Lung (tissue), 12 donors: ENCODE results near the gene KRT71. TPM values are rescaled to one million over a fixed set of nuclear protein-coding genes. Genes with fewer than 3 reads are reported as not detected.

Source experiments
- ATAC-seq: fragments of 200-7000 bp; cut with Tn5 transposase; one replicate; pipeline ENCODE4 v1.9.1; 2020; ENCODE audit warnings: moderate number of reproducible peaks; ENCODE audit not compliant: insufficient read depth, low FRiP score
- DNase-seq, 3 donors: peaks; one replicate each; pipeline ENCODE4 v3.0.0-alpha.2; 2013 to 2017
- H3K27ac ChIP-seq, 2 donors: one replicate each; pipeline ENCODE4 v1.5.1; 2013; ENCODE audit warnings: mild to moderate bottlenecking in 2 of 2, moderate library complexity in 2 of 2, control low read depth in 1 of 2, inconsistent platforms in 1 of 2, low read depth in 1 of 2, low read length in 1 of 2
- H3K27me3 ChIP-seq, 3 donors: one replicate each; pipeline ENCODE4 v1.5.1; 2013; ENCODE audit warnings: low read length in 2 of 3; ENCODE audit not compliant: control insufficient read depth in 3 of 3, insufficient read depth in 3 of 3
- H3K36me3 ChIP-seq, 4 donors: one replicate each; pipeline ENCODE4 v1.5.1; 2013; ENCODE audit warnings: low read length in 4 of 4, mild to moderate bottlenecking in 1 of 4, moderate library complexity in 1 of 4; ENCODE audit not compliant: control insufficient read depth in 4 of 4, insufficient read depth in 4 of 4
- H3K4me1 ChIP-seq, 5 donors: one replicate each; pipeline ENCODE4 v1.5.1; 2013; ENCODE audit warnings: low read length in 5 of 5, mild to moderate bottlenecking in 2 of 5, moderate library complexity in 1 of 5; ENCODE audit not compliant: control insufficient read depth in 5 of 5, insufficient read depth in 5 of 5
- H3K4me3 ChIP-seq: one replicate; pipeline ENCODE4 v1.5.1; 2013; ENCODE audit warnings: mild to moderate bottlenecking, control low read depth, moderate library complexity
- H3K9ac ChIP-seq, 2 donors: one replicate each; pipeline ENCODE4 v1.5.1; 2013; ENCODE audit warnings: low read length in 2 of 2, control low read depth in 1 of 2; ENCODE audit not compliant: insufficient read depth in 1 of 2
- H3K9me3 ChIP-seq, 4 donors: one replicate each; pipeline ENCODE4 v1.5.1; 2013; ENCODE audit warnings: low read length in 3 of 4, mild to moderate bottlenecking in 1 of 4, moderate library complexity in 1 of 4; ENCODE audit not compliant: control insufficient read depth in 4 of 4, insufficient read depth in 3 of 4
- WGBS, 2 donors: extraction: QIAGEN DNeasy Blood & Tissue Kit; methylation state at CpG; one replicate each; pipeline ENCODE4 v1.1.7; 2013; 5-methylcytosine and 5-hydroxymethylcytosine counted together
- polyA plus RNA-seq, 2 donors: library from polyadenylated mRNA; stranded (reverse); fragments of 200-250 nt; gene quantifications; one replicate each; pipeline ENCODE4 v1.2.1, GENCODE V29; 2013
- total RNA-seq, 2 donors: library from RNA; depleted of rRNA in 1 of 2; stranded (reverse); fragments of >200 nt in 1 of 2; gene quantifications; one replicate each; pipeline ENCODE4 v1.2.1, GENCODE V29; 2014 to 2021
- TF ChIP-seq, protein P1 (sequence below): IDR thresholded peaks from 2 replicates; pipeline ENCODE4 v1.5.1; 2012; ENCODE audit warnings: mild to moderate bottlenecking; ENCODE audit errors: control extremely low read depth, extremely low read depth
- donor health status: control.
- donor health status: control.
- donor health status: Bipolar disorder and iron deficiency.
- donor health status: healthy.
- donor health status: DM: yes; HTN: yes; CAD: no.

Gene KRT71
- total and polyA plus RNA-seq, 4 donors = not detected

DNA sequence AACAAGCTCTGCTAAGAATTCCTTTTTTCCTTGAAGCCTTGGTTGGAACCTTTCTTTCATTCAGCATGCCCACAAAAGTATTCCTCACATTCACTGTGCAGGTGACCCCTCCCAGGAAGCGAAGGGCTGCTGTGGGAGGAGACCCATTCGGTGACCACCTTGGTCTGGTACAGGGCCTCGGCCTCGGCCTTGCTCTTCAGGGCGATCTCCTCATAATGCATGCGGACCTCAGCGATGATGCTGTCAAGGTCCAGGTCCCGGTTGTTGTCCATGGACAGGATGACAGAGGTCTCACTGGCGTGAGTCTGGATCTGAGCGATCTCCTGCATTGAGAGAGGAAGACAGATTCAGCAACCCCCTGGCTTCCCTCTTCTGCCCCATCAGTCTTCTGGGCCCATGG lies 17.6 kb upstream of the KRT71 start:
- WGBS, 2 donors = 93 to 94% methylated on average over 10 of the region's 10 CpGs
- no peak overlapping the region for H3K9ac ChIP-seq
- H3K27me3 ChIP-seq = peaks cover 0 to under 1% (median 0%) of the 10 kb centered on the region in 3 donors
- ATAC-seq (no peak), DNase-seq (no peak)
- no peaks in the 10 kb centered on the region for H3K4me1 ChIP-seq
- no peaks in the 10 kb centered on the region for H3K36me3 ChIP-seq
- no peaks in the 10 kb centered on the region for H3K9me3 ChIP-seq
- TF ChIP-seq, protein P1, sequence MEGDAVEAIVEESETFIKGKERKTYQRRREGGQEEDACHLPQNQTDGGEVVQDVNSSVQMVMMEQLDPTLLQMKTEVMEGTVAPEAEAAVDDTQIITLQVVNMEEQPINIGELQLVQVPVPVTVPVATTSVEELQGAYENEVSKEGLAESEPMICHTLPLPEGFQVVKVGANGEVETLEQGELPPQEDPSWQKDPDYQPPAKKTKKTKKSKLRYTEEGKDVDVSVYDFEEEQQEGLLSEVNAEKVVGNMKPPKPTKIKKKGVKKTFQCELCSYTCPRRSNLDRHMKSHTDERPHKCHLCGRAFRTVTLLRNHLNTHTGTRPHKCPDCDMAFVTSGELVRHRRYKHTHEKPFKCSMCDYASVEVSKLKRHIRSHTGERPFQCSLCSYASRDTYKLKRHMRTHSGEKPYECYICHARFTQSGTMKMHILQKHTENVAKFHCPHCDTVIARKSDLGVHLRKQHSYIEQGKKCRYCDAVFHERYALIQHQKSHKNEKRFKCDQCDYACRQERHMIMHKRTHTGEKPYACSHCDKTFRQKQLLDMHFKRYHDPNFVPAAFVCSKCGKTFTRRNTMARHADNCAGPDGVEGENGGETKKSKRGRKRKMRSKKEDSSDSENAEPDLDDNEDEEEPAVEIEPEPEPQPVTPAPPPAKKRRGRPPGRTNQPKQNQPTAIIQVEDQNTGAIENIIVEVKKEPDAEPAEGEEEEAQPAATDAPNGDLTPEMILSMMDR = no peak
- H3K4me3 ChIP-seq = no peak overlapping the region
- no peak overlapping the region for H3K27ac ChIP-seq

- peaks cover 0 to 7% (median 0%) of the 10 kb centered on the region in 3 donors for H3K27me3 ChIP-seq
- no peak for ATAC-seq
- 87 to 92% methylated on average over 12 of the region's 12 CpGs for WGBS, 2 donors
Measured at GRCh38 chr12:52568111-52568510, 15.2 kb upstream of the KRT71 start.

DNA sequence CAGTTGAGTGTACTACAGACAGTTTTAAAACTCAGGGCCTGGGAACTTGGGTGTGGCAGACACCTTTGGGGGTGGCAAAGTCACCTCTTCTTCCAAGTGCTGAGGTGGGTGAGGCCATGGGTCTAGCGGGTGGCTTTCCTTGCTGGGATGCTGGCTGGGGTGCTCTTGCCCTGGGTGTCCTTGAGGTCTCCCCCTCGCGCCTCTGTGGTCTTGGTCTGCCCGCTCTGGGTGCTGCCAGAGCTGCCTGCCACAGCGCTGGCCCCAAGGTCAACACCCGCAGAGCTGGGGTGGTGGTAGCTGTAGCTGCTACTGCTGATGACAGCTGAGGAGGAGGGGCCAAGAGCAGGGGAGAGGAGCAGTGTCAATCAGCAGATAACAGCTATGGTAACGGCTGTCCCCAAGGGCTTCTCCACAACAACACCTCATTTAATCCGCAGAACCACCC lies 13.9 kb upstream of the KRT71 start:
- TF ChIP-seq, protein P1 = no peak
- Histone ChIP-seq H3K27ac (no peak overlapping the region), H3K36me3 (no peaks in the 10 kb centered on the region), H3K4me3 (no peak overlapping the region), H3K27me3 (peaks cover 0 to 12% (median 0%) of the 10 kb centered on the region in 3 donors), H3K9me3 (no peaks in the 10 kb centered on the region), H3K4me1 (no peaks in the 10 kb centered on the region), H3K9ac (no peak overlapping the region)
- ATAC-seq (no peak), DNase-seq (peak in 2 of 3 donors; percentile 22 to 24)
- WGBS, 2 donors = 57 to 67% methylated on average over 8 of the region's 8 CpGs

More at GRCh38 chr12:52568111-52568510, 15.2 kb upstream of the KRT71 start:
- no peaks in the 10 kb centered on the region for H3K4me1 ChIP-seq
- H3K4me3 ChIP-seq = no peak overlapping the region
- no peak for DNase-seq
- TF ChIP-seq, protein P1 = no peak
- H3K9me3 ChIP-seq = no peaks in the 10 kb centered on the region
- H3K36me3 ChIP-seq = no peaks in the 10 kb centered on the region
- H3K9ac ChIP-seq = no peak overlapping the region
- H3K27ac ChIP-seq = no peak overlapping the region

DNA sequence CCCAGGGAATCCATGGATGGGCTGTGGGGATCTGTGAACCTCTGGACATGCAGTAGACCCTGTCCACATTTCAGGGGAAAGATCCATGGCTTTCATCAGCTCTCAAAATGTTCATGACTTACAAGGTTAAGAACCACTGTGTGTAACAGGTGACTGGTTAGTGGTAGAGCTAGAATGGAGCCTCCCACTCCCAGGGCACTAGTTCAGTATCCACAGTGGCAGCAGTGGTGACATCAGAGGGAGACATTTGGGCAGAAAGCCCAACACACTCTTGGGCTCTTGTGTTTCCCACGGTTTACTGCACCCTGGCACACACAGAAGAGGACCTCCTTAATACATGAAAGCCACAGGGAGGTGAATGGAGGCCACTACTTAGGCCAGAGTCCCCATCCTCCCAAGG lies 11.6 kb upstream of the KRT71 start:
- Histone ChIP-seq H3K36me3 (no peaks in the 10 kb centered on the region), H3K9ac (no peak overlapping the region), H3K4me1 (no peaks in the 10 kb centered on the region), H3K27me3 (peaks cover 0 to 18% (median 0%) of the 10 kb centered on the region in 3 donors), H3K4me3 (no peak overlapping the region), H3K9me3 (no peaks in the 10 kb centered on the region), H3K27ac (no peak overlapping the region)
- WGBS, 2 donors = 33 to 46% methylated on average over 1 of the region's 1 CpG
- DNase-seq = no peak
- no peak for ATAC-seq
- TF ChIP-seq, protein P1 = no peak
